GM12872 (cell line): Measurements from ENCODE around the gene PTH2R.

Source experiments
- TF ChIP-seq, protein P1 (sequence below): IDR thresholded peaks from 3 replicates; pipeline ENCODE4 v1.5.1; 2011; ENCODE audit warnings: low read depth, mild to moderate bottlenecking, low read length, moderate library complexity; ENCODE audit not compliant: insufficient read depth

PTH2R gene

GRCh38 chr2:208379192-208379591 is 27.4 kb upstream of the PTH2R start:
- TF ChIP-seq, protein P1, sequence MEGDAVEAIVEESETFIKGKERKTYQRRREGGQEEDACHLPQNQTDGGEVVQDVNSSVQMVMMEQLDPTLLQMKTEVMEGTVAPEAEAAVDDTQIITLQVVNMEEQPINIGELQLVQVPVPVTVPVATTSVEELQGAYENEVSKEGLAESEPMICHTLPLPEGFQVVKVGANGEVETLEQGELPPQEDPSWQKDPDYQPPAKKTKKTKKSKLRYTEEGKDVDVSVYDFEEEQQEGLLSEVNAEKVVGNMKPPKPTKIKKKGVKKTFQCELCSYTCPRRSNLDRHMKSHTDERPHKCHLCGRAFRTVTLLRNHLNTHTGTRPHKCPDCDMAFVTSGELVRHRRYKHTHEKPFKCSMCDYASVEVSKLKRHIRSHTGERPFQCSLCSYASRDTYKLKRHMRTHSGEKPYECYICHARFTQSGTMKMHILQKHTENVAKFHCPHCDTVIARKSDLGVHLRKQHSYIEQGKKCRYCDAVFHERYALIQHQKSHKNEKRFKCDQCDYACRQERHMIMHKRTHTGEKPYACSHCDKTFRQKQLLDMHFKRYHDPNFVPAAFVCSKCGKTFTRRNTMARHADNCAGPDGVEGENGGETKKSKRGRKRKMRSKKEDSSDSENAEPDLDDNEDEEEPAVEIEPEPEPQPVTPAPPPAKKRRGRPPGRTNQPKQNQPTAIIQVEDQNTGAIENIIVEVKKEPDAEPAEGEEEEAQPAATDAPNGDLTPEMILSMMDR = no peak

DNA sequence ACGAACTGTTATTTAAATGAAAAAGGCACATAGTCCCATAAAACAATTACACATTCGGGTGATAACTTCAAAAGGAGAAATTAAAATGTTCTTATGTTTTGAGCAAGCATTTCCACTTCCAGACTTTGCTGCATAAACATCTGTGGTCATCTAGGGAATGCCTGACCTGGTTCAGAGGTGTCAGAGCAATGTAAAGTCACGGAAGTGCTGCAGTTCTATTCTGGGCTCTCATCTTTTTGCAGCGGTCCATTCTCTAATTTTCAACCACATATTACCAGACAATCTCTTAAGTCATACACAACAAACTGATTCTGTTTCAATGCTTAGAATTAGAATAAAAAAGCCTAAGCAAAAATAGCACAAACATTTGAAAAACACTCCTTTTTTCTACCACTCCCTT is 22.0 kb upstream of the PTH2R start:
- TF ChIP-seq, protein P1 = no peak

GRCh38 chr2:208386541-208386940 is 20.1 kb upstream of the PTH2R start:
- TF ChIP-seq, protein P1 = no peak

GRCh38 chr2:208389940-208390339 is 16.7 kb upstream of the PTH2R start:
- TF ChIP-seq, protein P1 = no peak

DNA sequence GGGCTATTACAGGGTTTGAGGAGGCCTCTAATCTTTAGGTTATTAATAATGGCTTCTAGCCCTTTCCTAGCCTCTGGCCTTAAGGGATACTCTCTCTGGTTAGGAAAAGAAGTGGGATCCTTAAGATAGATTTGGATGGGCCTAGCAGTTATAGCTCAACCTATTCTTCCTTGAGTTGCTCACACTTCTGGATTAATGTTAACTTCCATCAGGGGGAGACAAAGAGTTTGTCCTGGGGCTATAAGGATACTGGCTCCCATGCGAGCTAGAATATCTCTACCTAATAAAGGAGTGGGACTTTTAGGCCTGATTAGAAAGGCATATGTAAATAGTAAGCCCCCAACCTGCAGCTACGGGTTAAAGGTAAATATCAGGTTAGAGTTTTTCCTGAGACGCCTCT is 14.3 kb upstream of the PTH2R start:
- TF ChIP-seq, protein P1 = no peak; the same call in 2 of the 3 replicates

DNA sequence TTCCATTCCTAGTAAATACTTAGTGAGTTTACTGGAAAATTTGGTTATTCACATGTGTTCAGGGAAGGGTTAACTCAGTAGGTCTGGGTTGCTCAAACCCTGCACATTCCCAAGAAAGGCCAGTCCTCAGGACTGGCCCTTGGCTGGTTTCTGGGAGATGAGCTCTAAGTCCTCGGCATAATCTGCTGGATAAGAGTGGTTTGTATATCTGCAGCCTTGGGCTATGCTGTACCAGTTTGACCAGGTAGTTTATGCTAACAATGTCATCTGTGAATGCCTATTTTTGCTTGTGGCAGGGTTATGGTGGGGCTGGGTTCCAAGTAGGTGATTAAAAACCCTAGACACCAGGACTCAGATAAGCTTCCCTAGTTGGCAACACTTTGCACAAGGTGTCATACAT is 7.4 kb upstream of the PTH2R start:
- TF ChIP-seq, protein P1 = no peak

- TF ChIP-seq, protein P1 = peak; percentile 34; the same call in 1 of the 3 replicates
Measured at GRCh38 chr2:208407667-208408066, 1.1 kb downstream of the PTH2R start.

DNA sequence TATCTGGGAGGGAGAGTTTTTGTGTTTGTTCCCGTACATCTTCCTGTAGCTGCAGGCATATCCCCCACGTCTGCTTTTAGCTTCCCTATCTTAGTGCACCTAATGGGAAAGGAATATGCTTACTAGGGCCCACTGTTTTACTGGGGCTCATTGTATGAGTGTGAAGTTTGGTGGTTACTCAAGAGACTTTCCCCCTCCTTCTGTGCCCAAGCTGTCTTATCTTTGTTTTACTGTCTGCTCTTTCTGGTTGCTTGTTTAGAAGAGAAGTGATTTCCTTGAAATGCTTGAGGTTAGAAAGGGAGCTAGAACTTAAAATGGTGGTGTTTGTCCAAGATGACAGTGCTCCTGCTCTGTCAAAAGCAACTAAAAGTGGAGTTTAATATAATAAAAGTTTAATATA is 7.3 kb downstream of the PTH2R start:
- TF ChIP-seq, protein P1 = no peak
